Lung microvascular endothelial cell (primary cell): Measurements from ENCODE around the gene PLCB3. TPM values are rescaled to one million over a fixed set of nuclear protein-coding genes. Genes with fewer than 3 reads are reported as not detected.
A peak's percentile ranks its signal among the peaks of the same experiment; 100 is the strongest.
"Not testable (repeated sequence)": the region's sequence is repeated elsewhere in the genome, so short reads cannot be mapped to it uniquely, and the experiment has no call there.

Experiments used
- DNase-seq, 2 donors: peaks; one replicate each; pipeline versions ENCODE4 v3.0.0 to v3.0.0-alpha.2; 2010; ENCODE audit warnings: low read depth in 2 of 2
- total RNA-seq: library from RNA; depleted of rRNA; stranded (reverse); fragments of >200 nt; gene quantifications from 2 replicates; pipeline ENCODE4 v1.2.1, GENCODE V29; 2014

Gene PLCB3
- total RNA-seq, 1 donor from 2014 or later = 14.3 TPM

GRCh38 chr11:64303109-64304031, 52.0 kb downstream of the PLCB3 start:
- no peak for DNase-seq

- DNase-seq = no peak
Observed at GRCh38 chr11:64304032-64304315, 52.6 kb downstream of the PLCB3 start.

GRCh38 chr11:64304316-64305072, 53.2 kb downstream of the PLCB3 start:
- peak; percentile 88 to 90 for DNase-seq

- DNase-seq = peak; percentile 98 to 99
Observed at GRCh38 chr11:64305075-64305690, 53.9 kb downstream of the PLCB3 start, which contains the start of gene ESRRA. TSS of gene ESRRA (plus strand) at chr11:64305524. CDS start at chr11:64307180, 1,656 bp downstream.

GRCh38 chr11:64305691-64306562, 54.6 kb downstream of the PLCB3 start:
- DNase-seq = peak; percentile 33 to 41

GRCh38 chr11:64306563-64306875, 55.2 kb downstream of the PLCB3 start:
- no peak for DNase-seq

- DNase-seq = no peak
Observed at GRCh38 chr11:64306876-64307622, 55.7 kb downstream of the PLCB3 start.

- DNase-seq = not testable (repeated sequence)
Observed at GRCh38 chr11:64307795-64308194, 56.5 kb downstream of the PLCB3 start.

- DNase-seq = no peak
Observed at GRCh38 chr11:64312947-64313346, 61.6 kb downstream of the PLCB3 start.

GRCh38 chr11:64313491-64314145, 62.3 kb downstream of the PLCB3 start:
- no peak for DNase-seq

GRCh38 chr11:64314146-64314804, 62.9 kb downstream of the PLCB3 start:
- no peak for DNase-seq

- no peak for DNase-seq
Observed at GRCh38 chr11:64314805-64315561, 63.7 kb downstream of the PLCB3 start.

GRCh38 chr11:64315667-64316526, 64.6 kb downstream of the PLCB3 start:
- DNase-seq = not testable (repeated sequence)

GRCh38 chr11:64316672-64317324, 65.5 kb downstream of the PLCB3 start:
- DNase-seq = peak; percentile 27 to 69

GRCh38 chr11:64317325-64317960, 66.1 kb downstream of the PLCB3 start, which contains the start of gene TRMT112:
TSS of gene TRMT112 (minus strand) at chr11:64317559. CDS start at chr11:64317526, 33 bp downstream.
- peak; percentile 94 to 97 for DNase-seq

- peak; percentile 96 to 97 for DNase-seq
Observed at GRCh38 chr11:64317961-64318765, 66.8 kb downstream of the PLCB3 start, which contains the start of gene PRDX5. TSS of gene PRDX5 (plus strand) at chr11:64318121. CDS start at chr11:64318216, 95 bp downstream.
